Stimulated activated CD4-positive, alpha-beta T cell treated with anti-CD3 and anti-CD28 coated beads, TNF-alpha, amount 100 ng/mL, for 1 hour (primary cell): Measurements from ENCODE around the gene PABPN1L.

Experiments used
- DNase-seq, 3 donors: peaks; one replicate each; pipeline ENCODE4 v3.0.0-alpha.2; 2020; ENCODE audit warnings: low read depth in 3 of 3, low spot score in 1 of 3

Gene PABPN1L

DNA sequence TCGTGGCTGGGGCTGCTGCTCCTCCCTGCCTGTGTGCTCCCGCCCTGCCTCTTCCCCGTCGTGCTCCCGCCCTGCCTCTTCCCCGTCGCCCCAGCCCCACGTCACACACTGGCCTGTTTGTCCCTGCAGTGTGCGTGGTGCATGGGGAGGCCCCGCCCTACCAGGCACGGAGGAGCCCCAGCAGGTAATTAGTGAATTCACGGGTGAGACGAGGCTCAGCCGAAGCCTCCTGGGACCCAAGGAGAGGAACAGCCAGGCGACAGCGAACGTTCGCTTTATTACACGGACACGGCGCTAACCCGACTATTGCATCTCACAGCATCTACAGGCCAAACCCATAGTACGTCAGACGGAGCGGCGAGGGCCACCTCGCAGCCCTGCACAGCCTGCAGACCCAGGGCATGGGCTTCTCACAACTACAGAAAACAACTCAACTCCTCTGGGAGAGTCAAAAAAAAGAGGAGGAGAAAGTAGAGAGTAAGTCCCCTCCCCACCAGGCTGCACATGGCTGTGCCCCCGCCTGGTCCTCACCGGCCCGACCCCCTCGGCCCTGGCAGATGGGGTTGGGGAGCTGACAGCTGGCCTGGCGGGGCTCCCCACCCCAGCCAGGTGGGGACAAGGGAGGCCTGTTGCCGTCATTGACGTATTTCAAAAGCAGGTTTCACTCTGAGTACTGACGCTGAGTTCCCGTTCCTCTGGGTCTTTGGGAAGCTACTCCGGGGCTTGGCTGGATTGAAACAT, 4.3 kb upstream of the PABPN1L start:
- no peak for DNase-seq

DNA sequence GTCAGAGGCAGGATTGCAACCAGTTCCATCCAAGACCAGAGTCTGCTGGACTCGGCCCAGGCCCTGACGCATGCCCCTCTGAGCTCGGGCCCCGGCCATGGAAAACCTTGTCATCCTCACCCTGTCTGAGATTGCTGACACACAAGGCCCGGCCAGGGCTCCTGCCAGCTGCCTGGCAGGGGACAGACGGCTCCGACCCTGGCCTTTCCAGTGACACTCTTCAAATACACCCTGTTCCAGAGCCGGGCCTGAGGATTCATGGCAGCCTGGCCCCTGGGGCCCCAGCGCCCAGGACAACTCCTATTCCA, 3.2 kb upstream of the PABPN1L start:
- no peak for DNase-seq

DNA sequence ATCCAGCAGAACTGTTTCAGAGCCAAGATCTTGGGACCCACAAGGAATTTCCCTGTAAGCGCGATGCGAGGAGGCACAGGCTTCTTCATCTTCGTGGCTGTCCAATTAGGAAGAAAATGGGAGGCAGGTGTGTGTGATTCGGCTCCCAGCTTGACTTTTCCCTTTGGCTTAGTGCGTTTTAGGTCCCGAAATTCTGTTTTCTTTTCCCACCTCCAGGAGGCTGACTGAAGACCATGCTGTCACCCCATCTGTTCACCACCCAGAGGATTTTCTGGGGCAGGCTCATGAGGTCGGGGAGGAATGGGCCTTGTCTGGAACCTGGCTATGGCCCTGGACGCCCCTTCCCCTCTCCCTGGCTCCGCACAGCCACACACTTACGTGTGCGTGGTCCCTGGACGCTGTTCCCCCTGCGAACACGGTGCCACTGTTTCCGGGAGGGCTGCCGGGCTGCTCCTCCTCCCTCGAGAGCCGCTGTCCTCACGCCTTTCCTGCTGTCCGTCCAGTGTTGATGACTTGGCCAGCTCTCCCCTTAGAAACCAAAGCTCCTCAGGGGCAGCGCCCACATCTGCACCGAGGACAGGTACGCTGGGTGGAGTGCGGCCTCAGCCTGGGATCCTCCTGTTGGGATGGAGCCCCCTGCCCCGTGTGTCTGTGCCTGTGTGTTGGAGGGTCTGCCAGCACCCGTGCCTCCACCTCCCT, 2.7 kb upstream of the PABPN1L start:
- no peak for DNase-seq

DNA sequence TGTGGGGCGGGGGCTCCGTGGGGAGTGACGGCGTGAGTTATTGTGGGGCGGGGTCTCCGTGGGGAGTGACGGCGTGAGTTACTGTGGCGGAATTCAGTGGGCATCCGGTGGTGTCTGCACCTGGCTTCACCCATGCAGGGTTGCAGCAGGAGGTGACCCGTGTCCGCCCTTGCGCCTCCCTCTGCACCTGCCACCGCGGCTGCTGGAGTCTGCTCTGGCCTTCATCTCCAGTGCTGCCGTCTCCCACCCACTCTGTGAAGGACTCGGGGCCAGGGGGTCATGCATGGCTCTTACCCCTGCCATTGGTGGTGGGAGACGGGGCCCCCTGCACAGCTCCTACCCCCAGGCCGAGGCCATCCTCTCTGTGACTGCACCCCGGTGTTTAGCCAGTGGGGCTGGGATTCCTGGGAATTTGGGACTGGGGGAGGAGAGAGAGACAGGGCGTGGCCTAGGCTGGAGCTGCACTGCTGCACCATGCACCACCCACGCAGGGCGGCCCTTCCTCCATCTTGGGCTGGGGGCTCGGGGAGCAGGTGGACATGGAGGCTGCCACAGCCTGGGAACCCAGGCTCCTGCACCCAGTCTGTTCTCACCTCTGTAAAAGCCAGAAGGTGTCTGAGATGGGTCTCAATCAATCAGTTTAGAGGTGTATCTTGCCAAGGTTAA, 1.3 kb upstream of the PABPN1L start:
- no peak for DNase-seq

DNA sequence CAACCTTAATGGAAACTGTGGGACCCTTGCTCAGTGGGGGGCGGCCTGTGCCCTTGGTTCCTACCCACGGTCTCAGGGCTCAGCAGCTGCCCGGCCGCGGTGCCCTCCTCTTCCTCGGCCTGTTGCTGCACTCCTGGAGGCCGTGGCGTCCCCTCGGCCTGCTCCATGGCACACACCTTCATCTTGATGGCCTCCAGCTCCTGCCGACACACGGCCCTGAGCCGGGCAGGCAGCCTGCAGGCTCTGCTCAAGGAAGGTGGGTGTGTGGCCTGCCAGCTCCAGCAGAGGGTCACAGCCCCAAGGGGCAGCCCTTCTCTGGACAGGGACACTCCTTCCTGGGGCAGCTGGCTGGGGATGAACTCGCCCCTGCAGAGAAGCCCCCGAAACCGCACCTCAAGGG, 718 bp downstream of the PABPN1L start:
- no peak for DNase-seq

DNA sequence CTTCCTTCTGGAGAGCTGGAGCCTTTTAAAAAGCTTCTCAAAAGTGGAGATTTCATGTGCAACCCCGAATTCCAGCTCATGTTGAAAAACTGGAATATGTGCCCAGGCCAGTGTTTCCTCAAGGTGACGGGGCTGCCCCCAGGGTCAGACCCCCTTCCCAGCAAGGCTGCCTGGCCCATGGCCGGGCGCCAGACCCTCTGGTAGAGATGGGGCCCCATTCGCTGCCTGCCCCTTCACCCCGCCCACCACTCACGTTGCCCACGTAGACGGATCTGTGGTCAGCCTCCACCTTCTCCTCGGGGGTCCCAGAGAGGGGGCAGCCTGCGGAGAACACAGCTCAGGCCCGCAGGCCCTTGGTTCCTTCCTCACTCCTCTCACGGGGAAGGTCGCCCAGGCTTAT, 1.1 kb downstream of the PABPN1L start:
- DNase-seq = no peak

DNA sequence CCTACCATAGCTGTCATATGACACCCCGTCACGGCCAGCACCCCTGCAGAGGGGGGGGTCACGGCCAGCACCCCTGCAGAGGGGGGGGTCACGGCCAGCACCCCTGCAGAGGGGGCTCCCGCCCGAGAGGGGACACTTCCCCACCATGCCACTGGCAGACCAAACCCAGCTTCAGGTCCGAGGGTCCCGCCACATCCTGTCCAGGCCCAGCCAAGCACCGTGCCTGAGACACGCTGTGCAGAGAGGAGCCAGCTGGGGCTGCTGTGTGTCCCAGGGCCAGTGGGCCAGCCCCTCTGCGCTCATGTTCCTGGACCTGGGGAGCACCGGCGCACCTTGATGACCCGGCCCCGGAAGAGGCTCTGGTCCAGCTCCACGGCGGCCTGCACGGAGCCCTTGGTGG, 1.9 kb downstream of the PABPN1L start:
- no peak for DNase-seq

DNA sequence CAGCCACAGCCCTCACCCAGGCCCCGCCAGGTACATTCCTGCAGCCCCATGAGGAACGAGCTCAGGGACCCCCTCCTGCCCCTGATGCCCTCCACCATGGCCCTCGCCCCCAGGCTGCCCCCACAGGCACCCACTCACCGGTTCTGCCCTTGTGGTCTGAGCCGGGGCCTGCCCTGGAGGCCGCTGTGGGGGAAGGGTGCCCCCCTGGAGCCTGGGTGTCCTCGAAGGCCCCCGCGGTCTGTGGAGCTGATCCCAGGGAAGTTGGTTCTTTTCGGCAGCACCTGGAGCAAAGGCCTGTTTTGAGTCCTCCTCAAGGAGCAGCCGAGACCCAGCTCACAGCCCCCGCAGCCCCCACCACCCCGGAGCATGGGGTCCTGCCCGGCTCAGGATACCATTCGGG, 2.4 kb downstream of the PABPN1L start:
- DNase-seq = no peak

DNA sequence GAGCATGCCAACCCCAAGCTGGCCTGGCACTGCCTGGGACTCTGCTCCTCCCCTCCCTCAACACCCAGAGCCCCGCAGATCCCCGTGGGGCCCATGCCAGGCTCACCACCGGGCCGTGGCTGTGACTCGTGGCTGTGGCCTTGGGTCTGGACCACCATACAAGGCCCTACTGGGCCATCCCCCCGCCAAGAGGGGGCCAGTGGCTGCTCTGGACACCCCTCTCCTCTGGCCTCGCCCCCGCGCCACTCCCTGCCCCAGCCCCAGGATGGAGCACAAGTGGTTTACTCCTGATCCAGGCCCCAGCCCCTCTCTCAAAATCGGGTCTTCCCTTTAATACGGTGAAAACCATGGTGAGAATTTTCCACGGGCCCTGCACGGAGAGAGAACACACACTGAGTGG, 3.0 kb downstream of the PABPN1L start:
- no peak for DNase-seq

DNA sequence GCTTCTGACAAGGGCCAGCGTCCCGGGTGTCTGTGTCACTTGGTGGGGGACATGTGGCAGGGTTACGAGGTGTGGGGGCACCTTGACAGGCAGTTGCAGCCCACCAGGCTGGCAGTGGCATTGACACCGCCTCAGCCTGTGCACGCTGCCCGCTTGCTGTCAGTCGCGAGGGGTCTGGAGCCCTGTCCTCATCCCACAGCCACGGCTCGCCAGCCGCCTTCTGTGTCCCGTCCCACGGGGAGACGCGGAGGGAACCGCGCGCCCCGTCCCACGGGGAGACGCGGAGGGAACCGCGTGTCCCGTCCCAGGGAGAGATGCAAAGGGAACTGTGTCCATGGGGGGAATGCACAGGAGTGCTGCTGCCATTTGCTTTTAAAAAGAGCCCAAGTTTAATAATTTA, 3.5 kb downstream of the PABPN1L start:
- DNase-seq = no peak

DNA sequence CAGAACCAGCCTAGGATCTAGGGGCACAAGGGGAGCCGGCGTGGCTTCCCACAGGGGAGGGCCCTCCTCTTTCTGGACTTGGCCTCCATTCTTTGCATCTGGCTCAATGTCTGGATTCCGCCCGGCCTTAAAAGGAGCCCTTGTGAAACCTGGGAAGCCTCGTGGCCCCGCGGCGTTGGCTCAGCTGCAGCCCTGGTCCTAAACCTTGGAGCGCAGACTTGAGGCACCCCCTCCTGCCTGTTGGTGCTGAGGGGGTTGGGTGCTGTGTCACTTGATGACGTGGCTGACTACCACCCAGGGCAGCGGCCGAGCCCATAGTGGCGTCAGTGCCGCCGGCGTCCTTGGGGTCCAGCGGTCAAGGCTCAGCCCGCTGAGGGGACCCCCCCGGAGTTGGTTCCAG, 5.1 kb downstream of the PABPN1L start:
- no peak for DNase-seq

DNA sequence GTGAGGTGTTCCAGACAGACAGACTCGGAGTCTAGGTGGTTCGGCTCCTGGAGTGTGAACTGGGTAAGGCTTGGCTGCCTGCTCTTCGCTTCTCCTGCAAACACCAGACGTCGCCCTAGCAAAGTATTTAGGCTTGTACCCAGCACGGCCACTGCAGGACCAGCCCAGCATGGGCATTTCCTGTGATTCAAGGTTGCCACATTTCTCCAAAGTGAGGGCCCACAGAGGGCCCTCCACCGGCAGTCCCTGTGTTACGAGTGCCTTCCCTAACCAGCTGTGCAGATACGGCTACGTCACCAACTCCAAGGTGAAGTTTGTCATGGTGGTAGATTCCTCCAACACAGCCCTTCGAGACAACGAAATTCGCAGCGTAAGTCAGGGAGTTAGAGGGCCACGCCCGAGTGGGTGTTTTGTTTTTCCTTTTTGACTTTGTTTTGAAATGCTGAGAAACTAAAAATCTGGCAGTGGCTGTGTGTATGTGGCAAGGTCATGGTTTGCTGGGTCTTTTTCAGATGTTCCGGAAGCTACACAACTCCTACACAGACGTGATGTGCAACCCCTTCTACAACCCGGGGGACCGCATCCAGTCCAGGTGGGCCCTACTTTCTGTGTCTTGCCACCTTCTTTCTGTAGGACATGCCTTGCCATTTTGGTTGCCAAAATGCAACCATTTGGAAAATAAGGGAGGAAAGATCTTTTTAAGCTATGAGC, 6.9 kb downstream of the PABPN1L start:
- no peak for DNase-seq

DNA sequence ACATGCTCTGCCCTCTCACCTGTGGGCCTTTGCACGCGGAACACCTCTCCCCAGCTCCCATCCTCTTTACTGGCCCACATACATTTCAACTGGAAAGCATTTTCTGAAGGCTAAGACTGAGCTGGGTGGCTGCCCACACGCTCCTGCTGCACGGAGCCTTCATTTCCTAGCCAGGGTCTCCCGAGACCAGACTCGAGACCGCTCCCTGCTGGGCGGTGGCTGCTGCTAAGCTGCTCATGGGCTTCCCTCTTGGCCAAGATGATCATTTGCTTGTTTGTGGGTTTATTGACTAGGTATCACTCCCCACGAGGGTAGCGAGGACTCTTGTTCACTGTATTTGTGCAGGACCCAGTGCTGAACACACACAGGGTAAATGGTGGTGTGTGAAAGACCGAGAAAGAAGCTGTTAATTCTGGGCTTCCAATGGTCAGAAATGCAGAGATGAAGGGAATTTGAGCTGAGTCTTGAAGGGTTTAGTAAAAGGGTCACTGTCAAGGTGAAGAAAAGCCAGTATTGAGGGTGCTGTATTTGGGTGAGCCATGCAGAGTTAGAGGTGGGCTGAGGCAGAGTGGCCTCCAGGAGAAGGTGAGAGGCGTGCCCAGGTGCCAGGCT, 8.6 kb downstream of the PABPN1L start:
- peak; percentile 40 to 60 (median 53) for DNase-seq

DNA sequence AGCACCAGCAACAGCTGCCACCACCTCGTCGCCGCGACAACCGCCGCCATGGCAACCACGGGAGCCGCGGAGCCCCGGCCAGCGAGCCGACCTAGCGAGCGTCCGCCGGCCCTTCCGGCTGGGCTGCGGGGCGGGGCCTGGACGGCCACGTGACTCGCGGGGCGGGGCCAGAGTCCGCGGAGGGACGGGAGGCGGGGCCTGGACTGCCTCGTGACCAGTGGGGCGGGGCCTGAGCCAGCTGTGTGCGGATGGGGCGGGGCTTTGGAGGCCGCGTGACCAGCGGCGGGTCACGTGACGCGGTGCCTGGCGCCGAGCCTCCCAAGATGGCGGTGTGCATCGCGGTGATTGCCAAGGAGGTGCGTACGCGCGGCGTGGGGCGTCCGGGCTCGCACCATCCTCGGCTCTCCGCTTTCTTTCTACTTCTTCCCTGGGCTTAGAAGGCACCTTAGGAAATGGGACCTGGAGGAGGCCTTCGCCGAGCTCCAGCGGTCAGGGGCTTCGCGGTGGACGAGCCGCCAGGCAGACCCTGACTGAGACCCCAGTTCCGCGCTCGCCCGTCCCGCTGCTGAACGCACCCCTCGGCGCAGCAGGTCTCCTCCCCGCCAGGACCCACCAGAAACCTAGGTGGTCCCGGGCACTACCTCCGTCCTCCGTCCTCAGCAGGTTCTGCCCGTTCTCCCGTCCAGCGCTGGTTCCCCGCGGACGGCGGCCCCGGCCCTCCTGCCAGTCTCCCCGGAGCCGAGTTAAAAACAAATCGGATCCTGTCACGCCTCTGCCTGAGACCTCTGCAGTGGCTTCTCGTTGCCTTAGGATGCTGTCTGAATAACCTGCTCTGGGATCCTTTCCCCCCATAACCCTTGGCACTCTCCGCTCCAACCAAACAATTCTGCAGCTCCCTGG, 9.4 kb downstream of the PABPN1L start, which contains the start of the genes GALNS and TRAPPC2L:
Gene GALNS (minus strand): TSS at position 120 of the 900 bp plus-strand sequence. CDS start 70 bp downstream, at position 50.
Gene TRAPPC2L (plus strand): TSS at position 300 of the 900 bp plus-strand sequence. CDS start 24 bp downstream, at position 324.
- DNase-seq = peak; percentile 97 to 99 (median 98)

DNA sequence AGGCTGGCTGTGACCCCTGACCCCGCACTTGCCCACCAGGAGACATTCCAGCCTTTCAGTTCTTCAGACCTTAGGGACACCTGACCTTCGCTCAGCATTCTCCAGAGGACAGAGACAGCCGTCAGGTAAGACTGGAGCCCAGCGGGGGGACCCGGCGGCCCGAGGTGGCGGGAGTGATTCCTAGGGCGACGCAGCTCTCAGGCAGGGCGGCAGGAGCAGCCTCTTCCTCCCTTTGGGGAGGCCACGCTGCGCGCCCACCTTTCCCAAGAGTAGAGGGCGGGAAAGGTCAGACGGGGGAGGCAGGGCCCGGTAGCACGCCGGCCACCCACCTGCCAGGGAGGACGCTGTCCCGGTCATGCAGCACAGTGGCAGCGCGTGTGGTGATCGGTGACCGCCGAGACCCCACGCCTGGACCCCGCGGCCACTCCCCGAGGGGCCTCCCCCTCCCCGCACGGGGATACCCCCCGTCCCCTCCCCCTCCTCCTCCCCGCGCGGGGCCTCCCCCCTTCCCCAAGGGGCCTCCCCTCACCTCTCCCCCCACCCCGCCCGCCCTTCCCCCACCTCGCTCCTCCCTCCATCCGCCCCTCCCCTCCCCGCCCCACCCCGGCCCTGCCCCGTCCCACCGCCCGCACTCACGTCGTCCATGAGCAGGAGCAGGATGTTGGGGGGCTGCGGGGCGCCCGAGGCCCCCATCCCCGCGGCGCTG, 10.2 kb downstream of the PABPN1L start:
- DNase-seq = no peak

DNA sequence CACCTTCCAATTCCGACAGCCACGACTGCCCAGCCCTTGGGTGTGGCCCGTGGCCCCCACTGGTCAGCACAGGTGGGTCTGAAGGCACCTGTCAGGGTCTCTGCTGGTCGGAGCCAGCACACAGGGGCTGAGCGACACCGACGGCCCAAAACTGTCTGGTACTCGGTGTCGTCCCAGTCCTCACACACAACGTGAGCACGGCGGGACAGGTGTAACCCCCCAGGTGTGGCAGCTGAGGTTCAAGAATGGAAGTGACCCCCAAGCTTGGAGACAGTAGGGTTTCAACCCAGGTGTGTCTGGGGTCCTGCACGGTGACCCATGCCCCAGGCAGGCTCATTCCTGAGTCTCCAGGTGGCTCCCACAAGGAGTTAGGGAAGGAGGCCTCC, 10.7 kb downstream of the PABPN1L start:
- no peak for DNase-seq

DNA sequence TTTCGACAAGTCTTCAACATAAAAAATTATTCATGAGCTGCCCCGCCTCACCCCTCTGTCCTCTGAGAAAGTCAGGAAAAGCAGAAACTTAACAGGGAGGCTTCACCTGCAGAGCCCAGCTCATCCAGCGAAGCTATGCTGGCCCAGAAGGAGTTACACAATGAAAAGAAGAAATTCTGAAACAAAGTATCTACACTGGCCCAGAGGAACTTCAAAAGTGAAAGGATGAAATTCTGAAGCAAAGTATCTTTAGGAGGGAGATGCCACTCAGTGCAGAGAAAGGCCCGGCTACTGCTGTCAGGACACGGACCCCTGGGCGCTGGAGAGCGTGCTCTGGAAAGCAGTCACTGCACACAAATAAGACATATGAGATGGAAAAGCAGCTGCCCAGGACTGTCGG, 11.3 kb downstream of the PABPN1L start:
- no peak for DNase-seq

DNA sequence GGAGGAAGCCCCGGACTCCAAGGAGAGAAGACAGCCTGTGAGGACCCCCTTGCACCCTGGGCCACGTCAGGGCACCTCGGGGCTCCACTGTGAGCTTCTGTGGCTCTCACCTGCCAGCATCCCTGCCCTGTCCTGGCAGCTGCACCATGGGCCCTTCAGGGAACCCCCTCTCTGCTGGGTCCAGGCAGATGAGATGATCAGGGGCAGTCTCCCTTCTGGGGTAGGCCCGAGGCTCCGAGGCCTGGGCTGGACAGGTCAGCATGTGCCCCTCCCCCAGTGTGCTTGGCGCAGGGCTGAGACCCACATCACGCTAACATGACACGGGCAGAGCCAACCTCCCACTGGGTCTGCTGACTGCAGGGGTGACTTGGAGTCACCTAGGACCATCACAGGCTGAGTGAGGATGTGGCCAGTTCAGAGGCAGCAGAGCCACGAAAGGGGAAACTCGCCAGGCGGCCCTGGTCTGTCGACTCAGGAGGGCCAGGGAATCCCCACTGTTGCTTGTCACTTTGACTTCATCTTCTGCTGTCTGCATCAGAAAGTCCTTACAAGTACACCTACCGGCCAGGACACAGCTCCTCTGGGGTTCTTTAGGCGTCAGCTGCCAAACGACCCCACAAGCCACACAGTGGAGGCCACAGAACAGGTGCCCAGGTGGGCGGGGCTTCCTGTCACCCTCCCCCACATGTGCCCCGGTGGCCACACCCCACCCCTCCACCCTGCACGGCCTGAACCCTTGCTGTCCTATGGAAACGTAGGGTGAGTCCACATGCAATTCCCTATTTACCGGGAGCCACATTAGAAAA, 12.0 kb downstream of the PABPN1L start:
- DNase-seq = no peak
